K562 (cell line): ENCODE measurements around the gene OLFML3. TPM values are rescaled to one million over a fixed set of nuclear protein-coding genes. Genes with fewer than 3 reads are reported as not detected.

ENCODE experiments used
- CHD1 ChIP-seq: fragments of 200-600 bp; sonication (generic); IDR thresholded peaks from one replicate; pipeline ENCODE4 v1.6.1; 2012; ENCODE audit warnings: mild to moderate bottlenecking, moderate library complexity, low read length, inconsistent platforms
- GABPA ChIP-seq: fragments of 200-800 bp; sonication (Bioruptor generic); conservative IDR thresholded peaks from 2 replicates; pipeline ENCODE4 v1.6.1; 2016; ENCODE audit warnings: low read depth, missing genetic modification characterization, missing compliant biosample characterization
- MLX ChIP-seq, 2 experiments: fragments of 450-650 bp in 1 of 2; sonication (generic) in 1 of 2; formaldehyde crosslinking; conservative IDR thresholded peaks; 2 replicates each; pipeline versions ENCODE4 v1.4.0 to v1.8.1; 2020 to 2022; ENCODE audit warnings: mild to moderate bottlenecking in 1 of 2, missing genetic modification reagents in 1 of 2
- POLR3A ChIP-seq: IDR thresholded peaks from 2 replicates; pipeline ENCODE4 v1.6.1; 2011; ENCODE audit warnings: borderline replicate concordance, mild to moderate bottlenecking, moderate library complexity; ENCODE audit not compliant: insufficient read length, insufficient read depth; ENCODE audit errors: extremely low read depth
- RBM25 ChIP-seq: fragments of 200-400 bp; formaldehyde crosslinking; IDR thresholded peaks from 2 replicates; pipeline ENCODE4 v1.6.1; 2018; ENCODE audit warnings: low read length, low read depth, moderate library complexity; ENCODE audit not compliant: severe bottlenecking
- RFX7 ChIP-seq: fragments of 250-450 bp; sonication (Bioruptor Pico); IDR thresholded peaks from 2 replicates; pipeline ENCODE4 v1.5.1; 2021; ENCODE audit warnings: mild to moderate bottlenecking
- TARDBP ChIP-seq: fragments of 450-650 bp; IDR thresholded peaks from 2 replicates; pipeline ENCODE4 v1.6.1; 2016
- TRIM25 ChIP-seq: fragments of 450-650 bp; IDR thresholded peaks from 2 replicates; pipeline ENCODE4 v1.7.0; 2016; ENCODE audit warnings: borderline replicate concordance
- ZBTB34 ChIP-seq: fragments of 250-450 bp; sonication (Bioruptor Pico); IDR thresholded peaks from 2 replicates; pipeline ENCODE4 v1.8.0; 2021; ENCODE audit warnings: mild to moderate bottlenecking, moderate library complexity
- ZNF174 ChIP-seq: fragments of 250-450 bp; sonication (Bioruptor Pico); IDR thresholded peaks from 2 replicates; pipeline ENCODE4 v1.4.0; 2020; ENCODE audit warnings: mild to moderate bottlenecking
- ZNF740 ChIP-seq, 3 experiments: fragments of 200-800 bp in 1 of 3; sonication (Bioruptor generic) in 1 of 3; sonication (generic) in 1 of 3; formaldehyde crosslinking in 1 of 3; IDR thresholded peaks; 2 replicates each; pipeline versions ENCODE4 v1.6.1 to v1.8.0; 2016 to 2022; ENCODE audit warnings: mild to moderate bottlenecking in 2 of 3, missing compliant biosample characterization in 2 of 3, missing genetic modification characterization in 2 of 3, missing genetic modification reagents in 1 of 3
- polyA plus RNA-seq, 8 experiments: library from polyadenylated mRNA; depleted of rRNA in 4 of 8; stranded (reverse) in 5 of 8; unstranded in 3 of 8; fragments of >200 nt; fragmentation: Nextera tagmentation in 2 of 8; fragmentation: Illumina TruSeq in 1 of 8; extraction: Ambion mirVana in 2 of 8; extraction: Trizol in 1 of 8; gene quantifications; 2 replicates each; pipeline versions ENCODE4 v1.2.1 to v1.2.3, GENCODE V29; 2011 to 2014; ENCODE audit warnings: inconsistent platforms in 1 of 8, missing spikeins in 1 of 8
- total RNA-seq, 7 experiments: library from RNA; depleted of rRNA in 6 of 7; stranded (reverse); fragments of >200 nt in 6 of 7; fragmentation: Illumina TruSeq in 2 of 7; extraction: Trizol in 2 of 7; gene quantifications; 2 replicates each; pipeline versions ENCODE4 v1.2.1 to v1.2.3, GENCODE V29; 2011 to 2021; ENCODE audit warnings: low replicate concordance in 1 of 7

The OLFML3 gene
- total and polyA plus RNA-seq, 9 of the 15 experiments (the other 6 are each of a cell fraction or from before 2014, with no cell fraction given) = 0.07 to 0.13 (median 0.07) TPM; not detected in 6

- TF ChIP-seq ZBTB34 (no peak), RFX7 (no peak), TARDBP (no peak), POLR3A (no peak), ZNF174 (CRISPR knock-in tag) (no peak), ZNF740 (CRISPR knock-in tag; IDR thresholded peaks at IDR 0.05) (no peak), ZNF740 (tag; IDR thresholded peaks at IDR 0.05) (no peak), MLX (CRISPR knock-in tag; conservative IDR thresholded peaks at IDR 0.05) (no peak), GABPA (tag) (no peak), CHD1 (no peak), TRIM25 (no peak), RBM25 (no peak)
Measured at GRCh38 chr1:114008480-114008941, 29.2 kb downstream of the OLFML3 start (continued).
